Sigmoid colon (tissue), 4 donors: Measurements from ENCODE around the gene SERPINE1.

ENCODE experiments used
- EP300 ChIP-seq, 4 donors: sonication (generic); formaldehyde crosslinking; IDR thresholded peaks; one replicate each; pipeline ENCODE4 v1.6.1; 2017; ENCODE audit warnings: antibody characterized with exemption in 4 of 4
- POLR2A ChIP-seq, 2 donors: fragments of 450-650 bp; IDR thresholded peaks; one replicate each; pipeline ENCODE4 v1.6.1; 2016; ENCODE audit warnings: antibody characterized with exemption in 2 of 2, mild to moderate bottlenecking in 2 of 2, moderate library complexity in 2 of 2
- POLR2AphosphoS5 ChIP-seq, 4 donors: sonication (generic); formaldehyde crosslinking; IDR thresholded peaks; one replicate each; pipeline ENCODE4 v1.6.1; 2017; ENCODE audit warnings: antibody characterized with exemption in 4 of 4
- TF ChIP-seq, protein P1 (sequence below), 4 experiments: fragments of 450-650 bp in 3 of 4; fragments of 200-600 bp in 1 of 4; IDR thresholded peaks; one replicate each; pipeline ENCODE4 v1.5.1; 2016 to 2019; ENCODE audit warnings: antibody characterized with exemption in 4 of 4, mild to moderate bottlenecking in 3 of 4, moderate library complexity in 2 of 4

DNA sequence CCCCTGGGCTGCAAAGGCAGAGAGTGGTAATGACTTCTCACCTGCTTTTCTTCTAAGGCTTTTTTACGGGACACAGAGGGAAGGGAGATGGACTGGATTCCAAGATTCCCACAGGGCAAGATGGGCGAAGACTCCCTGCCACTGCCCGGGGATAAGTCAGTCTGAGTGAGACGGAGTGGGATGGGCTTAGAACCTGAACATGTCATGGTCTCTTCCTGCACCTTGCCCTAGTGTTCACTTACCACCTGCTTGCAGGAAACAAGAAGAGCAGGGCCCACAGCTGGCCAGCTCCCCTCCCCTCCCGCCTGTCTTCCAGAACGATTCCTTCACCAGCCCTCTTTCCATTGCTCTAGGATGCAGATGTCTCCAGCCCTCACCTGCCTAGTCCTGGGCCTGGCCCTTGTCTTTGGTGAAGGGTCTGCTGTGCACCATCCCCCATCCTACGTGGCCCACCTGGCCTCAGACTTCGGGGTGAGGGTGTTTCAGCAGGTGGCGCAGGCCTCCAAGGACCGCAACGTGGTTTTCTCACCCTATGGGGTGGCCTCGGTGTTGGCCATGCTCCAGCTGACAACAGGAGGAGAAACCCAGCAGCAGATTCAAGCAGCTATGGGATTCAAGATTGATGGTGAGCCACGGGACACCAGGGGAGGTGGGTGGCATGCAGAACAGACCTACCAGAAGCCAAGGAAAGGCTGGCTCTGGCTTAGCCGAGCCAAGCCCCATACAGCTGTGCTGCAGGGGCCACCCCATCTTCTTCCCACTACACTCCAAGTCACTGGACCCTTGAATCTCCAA lies 1.3 kb downstream of the SERPINE1 start:
- TF ChIP-seq POLR2A (IDR thresholded peaks at IDR 0.05) (no peak), POLR2AphosphoS5 (IDR thresholded peaks at IDR 0.05) (no peak), EP300 (IDR thresholded peaks at IDR 0.05) (no peak)
- TF ChIP-seq, protein P1, sequence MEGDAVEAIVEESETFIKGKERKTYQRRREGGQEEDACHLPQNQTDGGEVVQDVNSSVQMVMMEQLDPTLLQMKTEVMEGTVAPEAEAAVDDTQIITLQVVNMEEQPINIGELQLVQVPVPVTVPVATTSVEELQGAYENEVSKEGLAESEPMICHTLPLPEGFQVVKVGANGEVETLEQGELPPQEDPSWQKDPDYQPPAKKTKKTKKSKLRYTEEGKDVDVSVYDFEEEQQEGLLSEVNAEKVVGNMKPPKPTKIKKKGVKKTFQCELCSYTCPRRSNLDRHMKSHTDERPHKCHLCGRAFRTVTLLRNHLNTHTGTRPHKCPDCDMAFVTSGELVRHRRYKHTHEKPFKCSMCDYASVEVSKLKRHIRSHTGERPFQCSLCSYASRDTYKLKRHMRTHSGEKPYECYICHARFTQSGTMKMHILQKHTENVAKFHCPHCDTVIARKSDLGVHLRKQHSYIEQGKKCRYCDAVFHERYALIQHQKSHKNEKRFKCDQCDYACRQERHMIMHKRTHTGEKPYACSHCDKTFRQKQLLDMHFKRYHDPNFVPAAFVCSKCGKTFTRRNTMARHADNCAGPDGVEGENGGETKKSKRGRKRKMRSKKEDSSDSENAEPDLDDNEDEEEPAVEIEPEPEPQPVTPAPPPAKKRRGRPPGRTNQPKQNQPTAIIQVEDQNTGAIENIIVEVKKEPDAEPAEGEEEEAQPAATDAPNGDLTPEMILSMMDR (IDR thresholded peaks at IDR 0.05), result no peak
